ENCODE data around the gene LRRK1. TPM values are rescaled to one million over a fixed set of nuclear protein-coding genes. Genes with fewer than 3 reads are reported as not detected.

Gene LRRK1
- total and polyA plus RNA-seq, 2 of the 13 experiments (the other 11 are each of a cell fraction or from before 2014, with no cell fraction given) = 0.13 to 1.2 TPM

DNA sequence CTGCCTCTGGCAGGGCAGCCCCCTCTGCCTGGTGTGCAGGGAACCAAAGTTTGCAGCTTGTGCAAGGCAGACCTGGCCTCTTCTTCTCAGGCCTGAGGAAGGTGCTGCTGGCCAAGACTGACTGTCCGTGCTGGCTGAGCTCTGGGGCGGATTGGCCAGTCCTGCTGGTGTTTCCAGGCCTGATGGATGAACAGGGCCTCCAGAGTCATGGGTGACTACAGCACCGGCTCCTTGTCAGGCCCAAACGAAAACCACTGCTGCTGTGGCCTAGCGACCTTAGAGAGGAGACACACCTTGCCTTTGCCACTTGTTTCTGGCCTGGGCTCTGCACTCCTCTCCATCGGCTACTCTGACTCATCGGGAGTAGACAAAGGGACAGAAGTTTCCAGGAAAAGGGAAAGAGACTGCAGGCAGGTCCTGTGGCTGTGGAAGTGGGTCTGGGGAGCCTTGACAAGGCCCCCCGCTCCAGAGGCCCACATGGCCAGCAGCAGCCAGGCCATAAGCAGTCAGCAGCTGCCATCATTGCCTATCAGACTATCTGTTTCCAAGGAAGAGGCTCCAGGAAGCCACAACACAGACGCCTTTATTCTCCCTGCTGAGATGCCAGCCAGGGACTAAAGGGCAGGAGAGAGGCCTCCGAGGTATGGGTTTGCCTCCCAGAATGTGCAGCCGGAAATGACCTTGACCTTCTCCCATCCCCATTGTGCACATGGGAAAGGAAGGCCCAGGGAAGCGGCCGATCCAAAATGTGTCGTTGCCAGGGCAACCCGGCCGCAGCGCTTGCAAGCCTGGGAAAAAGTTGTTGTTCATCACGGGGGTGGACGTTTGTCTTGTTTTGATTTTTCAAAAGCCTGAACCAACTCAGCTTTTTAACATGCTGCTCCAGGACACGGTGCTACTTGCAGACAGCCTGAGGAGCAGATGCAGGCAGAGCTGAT lies 172.2 kb downstream of the LRRK1 start (continued):
- TF ChIP-seq PHF21A (CRISPR knock-in tag; IDR thresholded peaks at IDR 0.05) (peak; percentile 90), ZNF337 (CRISPR knock-in tag; IDR thresholded peaks at IDR 0.05; ENCODE audit: borderline replicate concordance, low read depth) (no peak), CBX5 (CRISPR knock-in tag; IDR thresholded peaks at IDR 0.05; ENCODE audit: borderline replicate concordance) (no peak; the same call in 1 of the 2 replicates), ZNF646 (CRISPR knock-in tag; IDR thresholded peaks at IDR 0.05) (0 out of 2 replicates have a peak, but pooled peaks have one; percentile 41), TBL1XR1 (IDR thresholded peaks at IDR 0.05; ENCODE audit: borderline replicate concordance, low read length, partially characterized antibody) (peak; percentile 94), ZBTB43 (CRISPR knock-in tag; conservative IDR thresholded peaks at IDR 0.05) (no peak), ZBTB10 (CRISPR knock-in tag; IDR thresholded peaks at IDR 0.05; ENCODE audit: borderline replicate concordance) (no peak), IKZF5 (CRISPR knock-in tag; IDR thresholded peaks at IDR 0.05) (peak; percentile 48; the same call in 1 of the 2 replicates), ZNF234 (CRISPR knock-in tag; conservative IDR thresholded peaks at IDR 0.05) (no peak), ZNF709 (CRISPR knock-in tag; IDR thresholded peaks at IDR 0.05) (no peak; the same call in 1 of the 2 replicates), TEF (CRISPR knock-in tag; IDR thresholded peaks at IDR 0.05) (no peak), HNRNPL (IDR thresholded peaks at IDR 0.05; ENCODE audit: low read depth, low read length) (no peak)
